HCT116 (cell line): ENCODE results near the gene MED9. TPM values are rescaled to one million over a fixed set of nuclear protein-coding genes. Genes with fewer than 3 reads are reported as not detected.

Experiments
- ATAC-seq: fragments of 200-7000 bp; cut with Tn5 transposase; 2 replicates; pipeline ENCODE4 v1.9.1; 2020; ENCODE audit warnings: mild to moderate bottlenecking, moderate library complexity
- BruUV-seq: library from RNA; stranded (reverse); fragments of 400-500 nt; replicated peaks from 2 replicates; lab custom pipeline; 2021; lab: Mats Ljungman, UMichigan
- CTCF ChIA-PET: fragments of 300-600 bp; sonication (Branson Sonifier 250); formaldehyde crosslinking; loops from one replicate; lab custom pipeline; 2021; ENCODE audit warnings: antibody characterized with exemption; lab: Charles Lee
- POLR2A ChIA-PET: fragments of 300-600, 350-600 bp; sonication (Branson Sonifier 250); formaldehyde crosslinking; loops from one replicate; lab custom pipeline; 2021; ENCODE audit warnings: antibody characterized with exemption; lab: Charles Lee
- RAD21 ChIA-PET, 2 experiments: fragments of 300-600 bp; sonication (Branson Sonifier 250); formaldehyde crosslinking; loops; one replicate each; lab custom pipeline; 2023; ENCODE audit warnings: low total read pairs in 2 of 2; ENCODE audit not compliant: uncharacterized antibody in 2 of 2, unreplicated experiment in 2 of 2, low non-redundant PET in 1 of 2; lab: Charles Lee
- DNase-seq: peaks from one replicate; pipeline ENCODE4 v3.0.0-alpha.2; 2010; ENCODE audit warnings: low read depth, low spot score
- H2AFZ ChIP-seq: fragments of 200-600 bp; shearing (Covaris generic), sonication (generic); 2 replicates; pipeline ENCODE4 v1.6.1; 2017; ENCODE audit warnings: low read depth, mixed run types, mixed read lengths, antibody characterized with exemption, low read length; ENCODE audit not compliant: poor library complexity, severe bottlenecking
- H3K27ac ChIP-seq: 2 replicates; pipeline ENCODE4 v1.5.1; 2012; ENCODE audit warnings: low read depth, low read length
- H3K27me3 ChIP-seq: fragments of 200-600 bp; sonication (generic); 2 replicates; pipeline ENCODE4 v1.6.1; 2016; ENCODE audit warnings: mixed run types, low read length, mixed read lengths; ENCODE audit not compliant: insufficient read depth
- H3K36me3 ChIP-seq, 2 experiments: fragments of 200-500 bp in 1 of 2; fragments of 200-600 bp in 1 of 2; sonication (Bioruptor generic) in 1 of 2; sonication (generic) in 1 of 2; 2 replicates each; pipeline versions ENCODE4 v1.5.1 to v1.6.1; 2014 to 2016; ENCODE audit warnings: low read length in 2 of 2, inconsistent platforms in 1 of 2, mixed read lengths in 1 of 2, mixed run types in 1 of 2; ENCODE audit not compliant: insufficient read depth in 2 of 2, control insufficient read depth in 1 of 2
- H3K4me1 ChIP-seq, 2 experiments: fragments of 200-600 bp in 1 of 2; sonication (generic) in 1 of 2; 2 replicates each; pipeline versions ENCODE4 v1.5.1 to v1.6.1; 2012 to 2017; ENCODE audit warnings: low read length in 2 of 2, inconsistent platforms in 1 of 2, mild to moderate bottlenecking in 1 of 2, mixed read lengths in 1 of 2, mixed run types in 1 of 2, moderate library complexity in 1 of 2; ENCODE audit not compliant: insufficient read depth in 2 of 2, control insufficient read depth in 1 of 2
- H3K4me2 ChIP-seq: fragments of 200-600 bp; sonication (generic); 2 replicates; pipeline ENCODE4 v1.6.1; 2017; ENCODE audit warnings: mixed run types, low read length, mixed read lengths
- H3K4me3 ChIP-seq, 2 experiments: fragments of 200-600 bp in 1 of 2; sonication (generic) in 1 of 2; replicated peaks in 1 of 2; 2 replicates each; pipeline ENCODE4 v1.5.1; 2011 to 2016; ENCODE audit warnings: low read length in 2 of 2, control low read depth in 1 of 2, low read depth in 1 of 2, mild to moderate bottlenecking in 1 of 2, mixed read lengths in 1 of 2, mixed run types in 1 of 2
- H3K79me2 ChIP-seq: fragments of 200-600 bp; sonication (generic); 2 replicates; pipeline ENCODE4 v1.6.1; 2017; ENCODE audit warnings: mild to moderate bottlenecking, mixed run types, low read length, moderate library complexity, mixed read lengths; ENCODE audit not compliant: insufficient read depth
- H3K9ac ChIP-seq: fragments of 200-600 bp; sonication (generic); 2 replicates; pipeline ENCODE4 v1.6.1; 2016; ENCODE audit warnings: low read length, mixed read lengths
- H3K9me2 ChIP-seq: fragments of 200-600 bp; sonication (generic), shearing (Covaris generic); 2 replicates; pipeline ENCODE4 v1.6.1; 2017; ENCODE audit warnings: mixed run types, mild to moderate bottlenecking, moderate library complexity; ENCODE audit not compliant: insufficient read depth
- H3K9me3 ChIP-seq, 2 experiments: fragments of 200-500 bp in 1 of 2; fragments of 200-600 bp in 1 of 2; sonication (Bioruptor generic) in 1 of 2; sonication (generic) in 1 of 2; 2 replicates each; pipeline ENCODE4 v1.6.1; 2014 to 2017; ENCODE audit warnings: low read length in 2 of 2, mixed read lengths in 2 of 2, inconsistent platforms in 1 of 2, low read depth in 1 of 2, mild to moderate bottlenecking in 1 of 2, mixed run types in 1 of 2, moderate library complexity in 1 of 2; ENCODE audit not compliant: control insufficient read depth in 1 of 2, insufficient read depth in 1 of 2
- H4K20me1 ChIP-seq: fragments of 200-600 bp; sonication (generic), shearing (Covaris generic); 2 replicates; pipeline ENCODE4 v1.6.1; 2017; ENCODE audit warnings: mixed run types, mild to moderate bottlenecking, moderate library complexity; ENCODE audit not compliant: insufficient read depth
- CEBPB ChIP-seq: IDR thresholded peaks from 2 replicates; pipeline ENCODE4 v1.6.1; 2012; ENCODE audit warnings: low read depth
- EZH2phosphoT487 ChIP-seq: fragments of 200-600 bp; IDR thresholded peaks from 2 replicates; pipeline ENCODE4 v1.6.1; 2018; ENCODE audit warnings: antibody characterized with exemption, borderline replicate concordance
- POLR2AphosphoS5 ChIP-seq: IDR thresholded peaks from 2 replicates; pipeline ENCODE4 v1.6.1; 2011; ENCODE audit warnings: mild to moderate bottlenecking, low read depth, low read length, moderate library complexity
- REST ChIP-seq: IDR thresholded peaks from 2 replicates; pipeline ENCODE4 v1.6.1; 2012; ENCODE audit warnings: low read depth
- SIN3A ChIP-seq: IDR thresholded peaks from 2 replicates; pipeline ENCODE4 v1.6.1; 2012; ENCODE audit warnings: low read depth
- YY1 ChIP-seq: IDR thresholded peaks from 2 replicates; pipeline ENCODE4 v1.6.1; 2011; ENCODE audit warnings: low read length, low read depth, moderate library complexity, mild to moderate bottlenecking; ENCODE audit not compliant: insufficient replicate concordance; ENCODE audit errors: extremely low read depth
- ZFX ChIP-seq: fragments of 450-650 bp; IDR thresholded peaks from 2 replicates; pipeline ENCODE4 v1.6.1; 2017
- ZNF274 ChIP-seq: fragments of 200-500 bp; sonication (Bioruptor generic); IDR thresholded peaks from 2 replicates; pipeline ENCODE4 v1.6.1; 2014; ENCODE audit warnings: mild to moderate bottlenecking, low read depth, low read length, inconsistent platforms
- intact Hi-C: fragments of 100-400 bp; cut with micrococcal nuclease; formaldehyde crosslinking; loops from 2 replicates; pipeline ENCODE4 v1.10.0; 2022
- total RNA-seq: library from RNA; stranded (reverse); gene quantifications from one replicate; pipeline ENCODE4 v1.2.1, GENCODE V29; 2021; ENCODE audit not compliant: unreplicated experiment
- TF ChIP-seq, protein P1 (sequence below): IDR thresholded peaks from 2 replicates; pipeline ENCODE4 v1.6.1; 2012
- TF ChIP-seq, protein P2 (sequence below), 3 experiments: fragments of 200-600 bp in 1 of 3; sonication (generic) in 1 of 3; IDR thresholded peaks in 2 of 3; conservative IDR thresholded peaks in 1 of 3; 2 replicates each; pipeline ENCODE4 v1.5.1; 2012 to 2017; ENCODE audit warnings: low read depth in 2 of 3, low read length in 2 of 3, antibody characterized with exemption in 1 of 3, borderline replicate concordance in 1 of 3, control low read depth in 1 of 3, mild to moderate bottlenecking in 1 of 3, mixed read lengths in 1 of 3, mixed run types in 1 of 3, moderate library complexity in 1 of 3; ENCODE audit not compliant: insufficient read depth in 1 of 3

The MED9 gene
- total RNA-seq, 1 experiment from 2014 or later, result 13.9 TPM

DNA sequence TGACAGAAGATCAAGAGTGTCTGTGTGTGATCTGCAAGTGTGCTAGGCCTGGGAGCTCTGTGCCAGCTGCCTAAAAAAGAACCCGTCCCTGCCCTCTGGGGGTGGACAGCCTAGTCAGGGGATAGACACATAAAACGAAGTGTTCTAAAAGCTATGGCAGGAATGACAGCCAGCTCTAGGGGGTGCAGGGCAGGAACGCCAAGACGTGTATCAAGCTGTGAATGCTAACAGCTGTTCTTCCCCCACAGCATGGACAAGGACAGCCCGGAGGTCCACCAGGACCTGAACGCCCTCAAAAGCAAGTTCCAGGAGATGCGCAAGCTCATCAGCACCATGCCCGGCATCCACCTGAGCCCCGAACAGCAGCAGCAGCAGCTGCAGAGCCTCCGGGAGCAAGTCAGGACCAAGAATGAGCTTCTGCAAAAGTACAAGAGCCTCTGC lies 14.3 kb downstream of the MED9 start:
- intact Hi-C loops, result no loop called here

More for the DNA sequence above, 14.3 kb downstream of the MED9 start:
- no peaks in the 10 kb centered on the region for H3K9me3 ChIP-seq
- H3K4me1 ChIP-seq, result peaks cover 0 to 2% of the 10 kb centered on the region in 2 experiments; a peak in 2 of 4 replicates
- no peak overlapping the region for H2AFZ ChIP-seq
- H3K4me3 ChIP-seq, result no peak overlapping the region
- H3K27me3 ChIP-seq, result no peaks in the 10 kb centered on the region
- H3K79me2 ChIP-seq, result peaks cover 22% of the 10 kb centered on the region
- CTCF ChIA-PET, result no interaction called here
- no TSS peak for BruUV-seq
- DNase-seq, result no peak
- H3K9ac ChIP-seq, result no peak overlapping the region
- RAD21 ChIA-PET, result no interaction called here
- no peak for TF ChIP-seq POLR2AphosphoS5
- no peak for TF ChIP-seq EZH2phosphoT487
- no peak for TF ChIP-seq ZFX
- TF ChIP-seq, protein P1, sequence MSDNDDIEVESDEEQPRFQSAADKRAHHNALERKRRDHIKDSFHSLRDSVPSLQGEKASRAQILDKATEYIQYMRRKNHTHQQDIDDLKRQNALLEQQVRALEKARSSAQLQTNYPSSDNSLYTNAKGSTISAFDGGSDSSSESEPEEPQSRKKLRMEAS, result no peak
- no peak for TF ChIP-seq CEBPB
- TF ChIP-seq, protein P2, sequence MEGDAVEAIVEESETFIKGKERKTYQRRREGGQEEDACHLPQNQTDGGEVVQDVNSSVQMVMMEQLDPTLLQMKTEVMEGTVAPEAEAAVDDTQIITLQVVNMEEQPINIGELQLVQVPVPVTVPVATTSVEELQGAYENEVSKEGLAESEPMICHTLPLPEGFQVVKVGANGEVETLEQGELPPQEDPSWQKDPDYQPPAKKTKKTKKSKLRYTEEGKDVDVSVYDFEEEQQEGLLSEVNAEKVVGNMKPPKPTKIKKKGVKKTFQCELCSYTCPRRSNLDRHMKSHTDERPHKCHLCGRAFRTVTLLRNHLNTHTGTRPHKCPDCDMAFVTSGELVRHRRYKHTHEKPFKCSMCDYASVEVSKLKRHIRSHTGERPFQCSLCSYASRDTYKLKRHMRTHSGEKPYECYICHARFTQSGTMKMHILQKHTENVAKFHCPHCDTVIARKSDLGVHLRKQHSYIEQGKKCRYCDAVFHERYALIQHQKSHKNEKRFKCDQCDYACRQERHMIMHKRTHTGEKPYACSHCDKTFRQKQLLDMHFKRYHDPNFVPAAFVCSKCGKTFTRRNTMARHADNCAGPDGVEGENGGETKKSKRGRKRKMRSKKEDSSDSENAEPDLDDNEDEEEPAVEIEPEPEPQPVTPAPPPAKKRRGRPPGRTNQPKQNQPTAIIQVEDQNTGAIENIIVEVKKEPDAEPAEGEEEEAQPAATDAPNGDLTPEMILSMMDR (IDR thresholded peaks at IDR 0.05 in 2 of 3, conservative IDR thresholded peaks at IDR 0.05 in 1 of 3; ENCODE audit: borderline replicate concordance in 1 of 3, insufficient read depth in 1 of 3, low read depth in 2 of 3, low read length in 2 of 3), result no peak
- no peak for TF ChIP-seq REST
- TF ChIP-seq SIN3A, result no peak
- no peak for TF ChIP-seq YY1
- TF ChIP-seq ZNF274, result no peak
- TF ChIP-seq, all 23 proteins: peak for 0
- ATAC-seq, result no peak
- no peaks in the 10 kb centered on the region for H3K9me2 ChIP-seq
- POLR2A ChIA-PET, result no interaction called here
- no peak overlapping the region for H3K4me2 ChIP-seq
- H3K27ac ChIP-seq, result no peak overlapping the region
- H3K36me3 ChIP-seq, result peaks cover 3 to 23% of the 10 kb centered on the region in 2 experiments; a peak in 3 of 4 replicates
- H4K20me1 ChIP-seq, result no peaks in the 10 kb centered on the region
